Kidney (tissue), 14 donors: Measurements from ENCODE around the gene HS3ST3B1. TPM values are rescaled to one million over a fixed set of nuclear protein-coding genes. Genes with fewer than 3 reads are reported as not detected.
A peak's percentile ranks its signal among the peaks of the same experiment; 100 is the strongest.

ENCODE experiments used
- DNase-seq, 5 donors: peaks; one replicate each; pipeline ENCODE4 v3.0.0-alpha.2; 2013 to 2020
- FAIRE-seq: peaks from 2 replicates; lab custom pipeline; 2012; peaks lifted over from hg19 to GRCh38; lab: Jason Lieb, UNC
- H3K27ac ChIP-seq, 2 donors: one replicate each; pipeline ENCODE4 v1.7.0; 2013; ENCODE audit warnings: low read depth in 2 of 2, low read length in 2 of 2, inconsistent platforms in 1 of 2
- H3K27me3 ChIP-seq: one replicate; pipeline ENCODE4 v1.7.1; 2013; ENCODE audit warnings: low read length, inconsistent platforms; ENCODE audit not compliant: control insufficient read depth, insufficient read depth
- H3K36me3 ChIP-seq, 3 donors: one replicate each; pipeline versions ENCODE4 v1.7.0 to v1.7.1; 2013; ENCODE audit warnings: low read length in 3 of 3, control low read depth in 1 of 3, inconsistent platforms in 1 of 3; ENCODE audit not compliant: insufficient read depth in 3 of 3, control insufficient read depth in 2 of 3
- H3K4me1 ChIP-seq, 3 donors: one replicate each; pipeline versions ENCODE4 v1.7.0 to v1.7.1; 2013; ENCODE audit warnings: low read length in 3 of 3, inconsistent platforms in 1 of 3, low read depth in 1 of 3; ENCODE audit not compliant: control insufficient read depth in 2 of 3, insufficient read depth in 2 of 3
- H3K4me3 ChIP-seq, 3 donors: one replicate each; pipeline versions ENCODE4 v1.7.0 to v1.8.1; 2013; ENCODE audit warnings: low read length in 3 of 3, control low read depth in 1 of 3, inconsistent platforms in 1 of 3
- H3K9ac ChIP-seq, 3 donors: one replicate each; pipeline versions ENCODE4 v1.7.0 to v1.7.1; 2013; ENCODE audit warnings: low read length in 3 of 3, control low read depth in 1 of 3, inconsistent platforms in 1 of 3
- H3K9me3 ChIP-seq, 3 donors: one replicate each; pipeline versions ENCODE4 v1.7.0 to v1.7.1; 2013; ENCODE audit warnings: low read length in 3 of 3, control low read depth in 1 of 3, inconsistent platforms in 1 of 3; ENCODE audit not compliant: control insufficient read depth in 2 of 3, insufficient read depth in 1 of 3
- intact Hi-C: fragments of 100-400 bp; cut with DNase I; formaldehyde crosslinking; loops from one replicate; pipeline ENCODE4 v1.11.1; 2022
- polyA plus RNA-seq: library from polyadenylated mRNA; stranded (reverse); fragments of 350-450 nt; fragmentation: Illumina TruSeq; extraction: RNeasy Lipid Tissue Mini Kit (QIAGEN cat#74804); gene quantifications from one replicate; pipeline ENCODE4 v1.2.3, GENCODE V29; 2014; ENCODE audit warnings: low read depth, low replicate concordance; ENCODE audit not compliant: insufficient read depth
- total RNA-seq: library from RNA; stranded (reverse); fragmentation: NEBNext Ultra II Directional; extraction: Animal tissue kit (Norgen Biotek cat#: 25700); gene quantifications from one replicate; pipeline ENCODE4 v1.2.1, GENCODE V29; 2021
- TF ChIP-seq, protein P1 (sequence below): IDR thresholded peaks from 3 replicates; pipeline ENCODE4 v1.5.1; 2012; ENCODE audit warnings: mild to moderate bottlenecking, moderate library complexity, borderline replicate concordance; ENCODE audit not compliant: insufficient read depth; ENCODE audit errors: extremely low read depth
- donor health status: control.
- donor health status: control.
- donor health status: control.
- donor health status: control.
- donor health status: control.
- donor health status: DM: yes; HTN: yes; CAD: no.
- donor health status: Normal renal cell carcinoma (clear cell type).

The HS3ST3B1 gene
- total and polyA plus RNA-seq, 2 donors from 2014 or later, result 4.8 to 5.3 TPM

DNA sequence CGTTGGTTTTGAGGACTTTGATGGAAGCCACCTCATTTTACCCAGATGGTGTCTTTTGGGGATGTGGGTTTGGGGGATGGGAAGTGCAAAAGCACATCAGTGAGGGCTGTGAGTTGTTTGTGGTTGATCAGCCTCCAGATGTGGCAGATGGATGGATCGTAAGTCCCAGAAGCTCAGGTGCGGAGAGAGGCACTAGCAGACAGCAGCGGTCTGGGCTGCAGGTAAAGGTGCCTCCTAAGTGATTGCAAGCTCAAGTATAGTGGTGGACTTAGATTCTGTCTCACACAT, 18.0 kb downstream of the HS3ST3B1 start:
- H3K27ac ChIP-seq, result no peak overlapping the region
- H3K27me3 ChIP-seq, result peaks cover 2% of the 10 kb centered on the region
- TF ChIP-seq, protein P1, sequence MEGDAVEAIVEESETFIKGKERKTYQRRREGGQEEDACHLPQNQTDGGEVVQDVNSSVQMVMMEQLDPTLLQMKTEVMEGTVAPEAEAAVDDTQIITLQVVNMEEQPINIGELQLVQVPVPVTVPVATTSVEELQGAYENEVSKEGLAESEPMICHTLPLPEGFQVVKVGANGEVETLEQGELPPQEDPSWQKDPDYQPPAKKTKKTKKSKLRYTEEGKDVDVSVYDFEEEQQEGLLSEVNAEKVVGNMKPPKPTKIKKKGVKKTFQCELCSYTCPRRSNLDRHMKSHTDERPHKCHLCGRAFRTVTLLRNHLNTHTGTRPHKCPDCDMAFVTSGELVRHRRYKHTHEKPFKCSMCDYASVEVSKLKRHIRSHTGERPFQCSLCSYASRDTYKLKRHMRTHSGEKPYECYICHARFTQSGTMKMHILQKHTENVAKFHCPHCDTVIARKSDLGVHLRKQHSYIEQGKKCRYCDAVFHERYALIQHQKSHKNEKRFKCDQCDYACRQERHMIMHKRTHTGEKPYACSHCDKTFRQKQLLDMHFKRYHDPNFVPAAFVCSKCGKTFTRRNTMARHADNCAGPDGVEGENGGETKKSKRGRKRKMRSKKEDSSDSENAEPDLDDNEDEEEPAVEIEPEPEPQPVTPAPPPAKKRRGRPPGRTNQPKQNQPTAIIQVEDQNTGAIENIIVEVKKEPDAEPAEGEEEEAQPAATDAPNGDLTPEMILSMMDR, result no peak
- no peaks in the 10 kb centered on the region for H3K36me3 ChIP-seq
- H3K4me1 ChIP-seq, result peaks cover 0 to 3% (median 0%) of the 10 kb centered on the region in 3 donors
- intact Hi-C loops, result no loop called here
- no peaks in the 10 kb centered on the region for H3K9me3 ChIP-seq
- DNase-seq (no peak), FAIRE-seq (no peak)
- H3K9ac ChIP-seq, result no peak overlapping the region
- no peak overlapping the region for H3K4me3 ChIP-seq

DNA sequence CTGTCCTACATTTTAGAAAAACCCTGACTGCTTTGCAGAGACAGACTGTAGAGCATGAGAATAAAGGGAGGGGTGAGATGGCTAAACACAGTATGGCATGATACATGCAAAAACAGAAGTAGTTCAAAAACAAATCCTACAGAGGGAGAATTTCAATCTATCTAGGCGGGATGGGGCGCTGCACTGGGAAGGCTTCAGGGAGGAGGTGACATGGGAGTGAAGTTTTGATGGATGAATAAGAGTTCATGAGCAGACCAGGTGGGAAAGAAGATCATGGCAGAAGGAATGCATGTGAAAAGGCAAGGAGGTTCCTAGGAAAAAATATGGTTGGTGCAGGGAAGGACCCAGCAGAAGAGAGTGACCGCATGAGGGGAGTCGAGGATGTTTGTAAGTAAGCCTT, 19.2 kb downstream of the HS3ST3B1 start:
- Histone ChIP-seq H3K4me1 (peaks cover 0 to 3% (median 0%) of the 10 kb centered on the region in 3 donors), H3K9ac (no peak overlapping the region), H3K27me3 (peaks cover 2% of the 10 kb centered on the region), H3K27ac (no peak overlapping the region), H3K9me3 (no peaks in the 10 kb centered on the region), H3K36me3 (no peaks in the 10 kb centered on the region), H3K4me3 (no peak overlapping the region)
- no peak for DNase-seq
- TF ChIP-seq, protein P1, result no peak
- intact Hi-C loops, result no loop called here
- no peak for FAIRE-seq

DNA sequence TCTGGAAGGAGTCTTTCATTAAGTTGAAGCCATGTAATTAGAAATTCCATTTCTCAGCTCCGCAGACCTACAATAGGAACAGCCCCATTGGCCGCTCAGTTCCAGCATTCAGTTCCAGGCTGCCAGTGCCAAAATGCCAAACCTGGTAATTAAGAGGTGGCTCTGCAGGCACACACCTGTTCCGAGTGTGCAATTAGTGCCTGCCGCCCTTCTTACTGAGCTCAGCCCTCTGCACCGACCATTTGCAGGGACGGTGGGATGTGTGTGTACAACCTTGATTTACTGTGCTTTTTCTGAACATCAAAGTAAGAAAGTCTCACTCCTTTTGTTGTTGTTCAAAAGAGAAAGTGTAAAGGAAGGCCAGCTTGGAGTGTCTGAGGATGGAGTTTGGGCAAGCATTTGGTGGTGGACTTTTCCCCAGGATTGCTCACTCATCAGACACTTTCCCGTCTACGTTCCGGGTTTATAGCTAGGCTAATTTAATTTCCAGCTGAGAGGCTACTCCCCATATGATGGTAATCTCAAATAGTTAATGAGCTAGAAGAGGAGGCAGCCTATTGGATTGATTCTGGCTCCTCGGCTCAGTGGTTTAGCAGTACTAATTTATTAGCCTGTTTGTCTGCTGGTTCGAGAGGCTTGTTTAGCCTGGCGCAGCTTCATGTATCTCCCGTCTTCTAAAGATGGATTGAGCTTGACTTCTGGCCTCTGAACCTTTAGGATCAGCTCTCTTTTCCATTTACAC, 20.0 kb downstream of the HS3ST3B1 start:
- Histone ChIP-seq H3K36me3 (no peaks in the 10 kb centered on the region), H3K9me3 (no peaks in the 10 kb centered on the region), H3K27ac (no peak overlapping the region), H3K4me1 (peaks cover 0 to 3% (median 0%) of the 10 kb centered on the region in 3 donors), H3K27me3 (peaks cover 2% of the 10 kb centered on the region), H3K9ac (peak overlapping the region in 1 of 3 donors; percentile 6), H3K4me3 (peak overlapping the region in 1 of 3 donors; percentile 40)
- DNase-seq (peak in 4 of 5 donors; percentile 42 to 90 (median 76)), FAIRE-seq (no peak)
- TF ChIP-seq, protein P1, result no peak
- intact Hi-C loops, result no loop called here
